GM12878 (cell line): ENCODE results near the gene RAB11FIP2.

Experiments used
- CTCF ChIP-seq, 3 experiments: IDR thresholded peaks in 2 of 3; conservative IDR thresholded peaks in 1 of 3; 2 replicates each; pipeline ENCODE4 v1.5.1; 2011; ENCODE audit warnings: low read depth in 3 of 3, low read length in 3 of 3, mild to moderate bottlenecking in 3 of 3, control low read depth in 2 of 3, moderate library complexity in 2 of 3, inconsistent platforms in 1 of 3, mixed read lengths in 1 of 3; ENCODE audit not compliant: control insufficient read depth in 2 of 3, insufficient read depth in 1 of 3; ENCODE audit errors: extremely low read depth in 1 of 3
- EGR1 ChIP-seq, 2 experiments: IDR thresholded peaks; 1 replicate in 1 of 2; 2 replicates in 1 of 2; pipeline ENCODE4 v1.6.1; 2011 to 2012; ENCODE audit warnings: low read depth in 2 of 2, low read length in 2 of 2, borderline replicate concordance in 1 of 2, mild to moderate bottlenecking in 1 of 2, moderate library complexity in 1 of 2
- EP300 ChIP-seq, 2 experiments: fragments of 150-350 bp in 1 of 2; IDR thresholded peaks; 2 replicates each; pipeline ENCODE4 v1.6.1; 2011 to 2012; ENCODE audit warnings: low read depth in 2 of 2, low read length in 2 of 2, borderline replicate concordance in 1 of 2, improper control_type of control experiment in 1 of 2, inconsistent platforms in 1 of 2; ENCODE audit not compliant: control insufficient read depth in 1 of 2
- GABPA ChIP-seq: IDR thresholded peaks from 2 replicates; pipeline ENCODE4 v1.6.1; 2014; ENCODE audit warnings: antibody characterized with exemption, low read depth, mild to moderate bottlenecking, inconsistent platforms
- JUNB ChIP-seq: IDR thresholded peaks from 2 replicates; pipeline ENCODE4 v1.6.1; 2016; ENCODE audit warnings: antibody characterized with exemption, mild to moderate bottlenecking
- MAX ChIP-seq: IDR thresholded peaks from 2 replicates; pipeline ENCODE4 v1.6.1; 2012; ENCODE audit warnings: low read depth, low read length, improper control_type of control experiment
- MTA3 ChIP-seq: IDR thresholded peaks from 2 replicates; pipeline ENCODE4 v1.6.1; 2012; ENCODE audit warnings: low read length, inconsistent platforms, borderline replicate concordance
- POLR2A ChIP-seq: IDR thresholded peaks from 2 replicates; pipeline ENCODE4 v1.6.1; 2011; ENCODE audit warnings: low read depth, mild to moderate bottlenecking, low read length
- POLR2AphosphoS5 ChIP-seq: IDR thresholded peaks from 2 replicates; pipeline ENCODE4 v1.6.1; 2011; ENCODE audit warnings: mild to moderate bottlenecking, low read length, inconsistent platforms
- SREBF2 ChIP-seq: IDR thresholded peaks from 2 replicates; pipeline ENCODE4 v1.6.1; 2012; ENCODE audit warnings: mild to moderate bottlenecking, low read length
- ZBTB33 ChIP-seq: fragments of 450-650 bp; IDR thresholded peaks from 2 replicates; pipeline ENCODE4 v1.6.1; 2017; ENCODE audit warnings: mild to moderate bottlenecking

GRCh38 chr10:118027397-118027796 lies 19.3 kb downstream of the RAB11FIP2 start:
- TF ChIP-seq MAX (no peak), GABPA (no peak), CTCF (IDR thresholded peaks at IDR 0.05 in 2 of 3, conservative IDR thresholded peaks at IDR 0.05 in 1 of 3; ENCODE audit: control insufficient read depth in 2 of 3, extremely low read depth in 1 of 3, insufficient read depth in 1 of 3, low read depth in 3 of 3, low read length in 3 of 3) (no peak), MTA3 (no peak), EP300 (IDR thresholded peaks at IDR 0.05; ENCODE audit: borderline replicate concordance in 1 of 2, control insufficient read depth in 1 of 2, low read depth in 2 of 2, low read length in 2 of 2) (no peak), POLR2A (no peak), JUNB (no peak), SREBF2 (no peak), EGR1 (IDR thresholded peaks at IDR 0.05; ENCODE audit: borderline replicate concordance in 1 of 2, low read depth in 2 of 2, low read length in 2 of 2) (no peak), POLR2AphosphoS5 (no peak), ZBTB33 (no peak)
